Sigmoid colon (tissue), 7 donors: ENCODE data around the gene ZNF75A. TPM values are rescaled to one million over a fixed set of nuclear protein-coding genes. Genes with fewer than 3 reads are reported as not detected.

Experiments used
- DNase-seq: peaks from one replicate; pipeline ENCODE4 v3.0.0-alpha.2; 2019
- H3K27ac ChIP-seq, 4 donors: fragments of 200-600 bp; sonication (generic); one replicate each; pipeline ENCODE4 v1.5.1; 2016 to 2019; ENCODE audit warnings: mild to moderate bottlenecking in 1 of 4
- H3K27me3 ChIP-seq, 3 donors: fragments of 200-600 bp; sonication (generic); one replicate each; pipeline ENCODE4 v1.5.1; 2019; ENCODE audit warnings: mild to moderate bottlenecking in 1 of 3
- H3K36me3 ChIP-seq, 4 donors: fragments of 200-600 bp; sonication (generic); one replicate each; pipeline ENCODE4 v1.5.1; 2016 to 2019
- H3K4me1 ChIP-seq, 4 donors: fragments of 200-600 bp; sonication (generic); one replicate each; pipeline ENCODE4 v1.5.1; 2017 to 2019
- H3K4me3 ChIP-seq, 4 donors: fragments of 200-600 bp; sonication (generic); one replicate each; pipeline ENCODE4 v1.5.1; 2017 to 2019; ENCODE audit warnings: mild to moderate bottlenecking in 2 of 4, moderate library complexity in 1 of 4
- H3K9me3 ChIP-seq, 4 donors: fragments of 200-600 bp in 3 of 4; sonication (generic) in 3 of 4; one replicate each; pipeline versions ENCODE4 v1.5.1 to v1.6.1; 2013 to 2019
- CTCF ChIP-seq, 4 experiments: fragments of 450-650 bp in 3 of 4; fragments of 200-600 bp in 1 of 4; IDR thresholded peaks; one replicate each; pipeline ENCODE4 v1.5.1; 2016 to 2019; ENCODE audit warnings: antibody characterized with exemption in 4 of 4, mild to moderate bottlenecking in 3 of 4, moderate library complexity in 2 of 4
- EP300 ChIP-seq, 4 donors: sonication (generic); formaldehyde crosslinking; IDR thresholded peaks; one replicate each; pipeline ENCODE4 v1.6.1; 2017; ENCODE audit warnings: antibody characterized with exemption in 4 of 4
- POLR2A ChIP-seq, 2 donors: fragments of 450-650 bp; IDR thresholded peaks; one replicate each; pipeline ENCODE4 v1.6.1; 2016; ENCODE audit warnings: antibody characterized with exemption in 2 of 2, mild to moderate bottlenecking in 2 of 2, moderate library complexity in 2 of 2
- POLR2AphosphoS5 ChIP-seq, 4 donors: sonication (generic); formaldehyde crosslinking; IDR thresholded peaks; one replicate each; pipeline ENCODE4 v1.6.1; 2017; ENCODE audit warnings: antibody characterized with exemption in 4 of 4
- WGBS, 2 donors: extraction: QIAGEN DNeasy Blood & Tissue Kit; methylation state at CpG; one replicate each; pipeline ENCODE4 v1.1.7; 2013; 5-methylcytosine and 5-hydroxymethylcytosine counted together
- intact Hi-C: fragments of 100-400 bp; cut with DNase I; formaldehyde crosslinking; loops from one replicate; pipeline ENCODE4 v1.15.1; 2023
- polyA plus RNA-seq, 3 donors: library from polyadenylated mRNA; stranded (reverse); fragments of 200-250 nt; gene quantifications; one replicate each; pipeline ENCODE4 v1.2.3, GENCODE V29; 2013
- total RNA-seq, 4 donors: library from RNA; depleted of rRNA; stranded (reverse); fragments of >200 nt; gene quantifications; one replicate each; pipeline ENCODE4 v1.1.0, GENCODE V29; 2016
- donor health status: healthy with polysubstance abuse.
- donor health status: Bipolar disorder and iron deficiency.
- donor health status: healthy.

ZNF75A gene
- total and polyA plus RNA-seq, 7 donors = 6.7 to 32.8 (median 26.6) TPM

GRCh38 chr16:3304370-3304769 lies 927 bp upstream of the ZNF75A start:
- Histone ChIP-seq H3K4me3 (peak overlapping the region; percentile 61 to 84 (median 67)), H3K27me3 (no peaks in the 10 kb centered on the region), H3K4me1 (peaks cover 0 to 35% (median 14%) of the 10 kb centered on the region in 4 donors), H3K27ac (peak overlapping the region in 3 of 4 donors; percentile 89 to 94 (median 90)), H3K36me3 (peaks cover 11 to 35% (median 14%) of the 10 kb centered on the region in 4 donors), H3K9me3 (peaks cover 0 to 39% (median 3%) of the 10 kb centered on the region in 4 donors)
- 81 to 85% methylated on average over 4 of the region's 4 CpGs for WGBS, 2 donors
- DNase-seq = no peak
- no peak for TF ChIP-seq EP300 (IDR thresholded peaks at IDR 0.05)
- intact Hi-C loops = loop anchor here (2.0 kb wide), 1 partner anchor 42 kb away; no protein-coding TSS in a partner anchor

GRCh38 chr16:3306078-3306477 lies 781 bp downstream of the ZNF75A start:
- TF ChIP-seq EP300 (IDR thresholded peaks at IDR 0.05) (no peak), POLR2AphosphoS5 (IDR thresholded peaks at IDR 0.05) (no peak), POLR2A (IDR thresholded peaks at IDR 0.05) (no peak), CTCF (IDR thresholded peaks at IDR 0.05) (no peak)
- WGBS, 2 donors = 63 to 78% methylated on average over 11 of the region's 11 CpGs
- peak overlapping the region; percentile 89 to 94 (median 92) for H3K27ac ChIP-seq
- intact Hi-C loops = loop anchor here (5.0 kb wide), 4 partner anchors 69 to 306 kb away; partner anchors contain the start of genes SLX4, ZNF174, ZNF200 and ZSCAN32
- peaks cover 0 to 34% (median 3%) of the 10 kb centered on the region in 4 donors for H3K9me3 ChIP-seq
- DNase-seq = no peak
- peaks cover 11 to 26% (median 19%) of the 10 kb centered on the region in 4 donors for H3K36me3 ChIP-seq
- H3K4me3 ChIP-seq = peak overlapping the region; percentile 61 to 84 (median 67)
- H3K27me3 ChIP-seq = no peaks in the 10 kb centered on the region
- H3K4me1 ChIP-seq = peaks cover 0 to 35% (median 14%) of the 10 kb centered on the region in 4 donors

- H3K4me1 ChIP-seq = peaks cover 0 to 14% (median 1%) of the 10 kb centered on the region in 4 donors
- intact Hi-C loops = no loop called here
- DNase-seq = no peak
- WGBS, 2 donors = 94 to 97% methylated on average over 4 of the region's 4 CpGs
- TF ChIP-seq POLR2A (IDR thresholded peaks at IDR 0.05) (no peak), CTCF (IDR thresholded peaks at IDR 0.05) (no peak), POLR2AphosphoS5 (IDR thresholded peaks at IDR 0.05) (no peak), EP300 (IDR thresholded peaks at IDR 0.05) (no peak)
- H3K9me3 ChIP-seq = peaks cover 2 to 52% (median 19%) of the 10 kb centered on the region in 4 donors
- H3K27ac ChIP-seq = no peak overlapping the region
- H3K27me3 ChIP-seq = no peaks in the 10 kb centered on the region
- peaks cover 28 to 59% (median 44%) of the 10 kb centered on the region in 4 donors for H3K36me3 ChIP-seq
- H3K4me3 ChIP-seq = no peak overlapping the region
Measured at GRCh38 chr16:3311496-3311895, 6.2 kb downstream of the ZNF75A start.

GRCh38 chr16:3317315-3317999 lies 12.2 kb downstream of the ZNF75A start:
- Histone ChIP-seq H3K27ac (no peak overlapping the region), H3K36me3 (peaks cover 36 to 58% (median 46%) of the 10 kb centered on the region in 4 donors), H3K9me3 (peaks cover 39 to 71% (median 63%) of the 10 kb centered on the region in 4 donors), H3K4me1 (no peaks in the 10 kb centered on the region), H3K4me3 (no peak overlapping the region), H3K27me3 (no peaks in the 10 kb centered on the region)
- DNase-seq = no peak
- WGBS, 2 donors = 94 to 98% methylated on average over 3 of the region's 3 CpGs
- no peak for TF ChIP-seq CTCF (IDR thresholded peaks at IDR 0.05)
- TF ChIP-seq POLR2AphosphoS5 (IDR thresholded peaks at IDR 0.05) = no peak
- TF ChIP-seq EP300 (IDR thresholded peaks at IDR 0.05) = no peak
- TF ChIP-seq POLR2A (IDR thresholded peaks at IDR 0.05) = no peak
- intact Hi-C loops = no loop called here

- Histone ChIP-seq H3K9me3 (peaks cover 34 to 51% (median 46%) of the 10 kb centered on the region in 4 donors), H3K4me3 (no peak overlapping the region), H3K27me3 (no peaks in the 10 kb centered on the region), H3K27ac (no peak overlapping the region), H3K4me1 (no peaks in the 10 kb centered on the region), H3K36me3 (peaks cover 14 to 22% (median 19%) of the 10 kb centered on the region in 4 donors)
- TF ChIP-seq CTCF (IDR thresholded peaks at IDR 0.05) = no peak
- no peak for TF ChIP-seq EP300 (IDR thresholded peaks at IDR 0.05)
- TF ChIP-seq POLR2A (IDR thresholded peaks at IDR 0.05) = no peak
- no peak for TF ChIP-seq POLR2AphosphoS5 (IDR thresholded peaks at IDR 0.05)
- intact Hi-C loops = no loop called here
- DNase-seq = no peak
- 62 to 67% methylated on average over 2 of the region's 2 CpGs for WGBS, 2 donors
Measured at GRCh38 chr16:3321816-3322215, 16.5 kb downstream of the ZNF75A start.
